Smooth muscle cell (in vitro differentiated cells): ENCODE measurements around the gene MPI. TPM values are rescaled to one million over a fixed set of nuclear protein-coding genes. Genes with fewer than 3 reads are reported as not detected.
A peak's percentile ranks its signal among the peaks of the same experiment; 100 is the strongest.

Source experiments
- DNase-seq: peaks from one replicate; lab custom pipeline; 2025; ENCODE audit not compliant: unreplicated experiment; lab: John Stamatoyannopoulos, UW
- H2AFZ ChIP-seq: fragments of 200-600 bp; sonication (generic); 2 replicates; pipeline ENCODE4 v1.6.0; 2016; ENCODE audit warnings: antibody characterized with exemption, low read depth, mild to moderate bottlenecking
- H3F3A ChIP-seq: fragments of 200-600 bp; sonication (generic); 2 replicates; pipeline ENCODE4 v1.6.0; 2017; ENCODE audit warnings: antibody characterized with exemption, low read depth
- H3K27ac ChIP-seq: fragments of 200-600 bp; sonication (generic); 2 replicates; pipeline ENCODE4 v1.5.1; 2016; ENCODE audit warnings: low read depth, mild to moderate bottlenecking
- H3K27me3 ChIP-seq: fragments of 200-600 bp; sonication (generic); 2 replicates; pipeline ENCODE4 v1.6.1; 2016; ENCODE audit warnings: low read depth, mild to moderate bottlenecking
- H3K36me3 ChIP-seq: fragments of 200-600 bp; sonication (generic); 2 replicates; pipeline ENCODE4 v1.5.1; 2016; ENCODE audit warnings: low read depth
- H3K4me1 ChIP-seq: fragments of 200-600 bp; sonication (generic); 2 replicates; pipeline ENCODE4 v1.5.1; 2016; ENCODE audit warnings: low read depth
- H3K4me2 ChIP-seq: fragments of 200-600 bp; sonication (generic); 2 replicates; pipeline ENCODE4 v1.6.0; 2016; ENCODE audit warnings: mild to moderate bottlenecking
- H3K4me3 ChIP-seq: fragments of 200-600 bp; sonication (generic); 2 replicates; pipeline ENCODE4 v1.5.1; 2016; ENCODE audit warnings: mild to moderate bottlenecking
- H3K79me2 ChIP-seq: fragments of 200-600 bp; sonication (generic); 2 replicates; pipeline ENCODE4 v1.6.0; 2016; ENCODE audit warnings: low read depth, mild to moderate bottlenecking
- H3K9ac ChIP-seq: fragments of 200-600 bp; sonication (generic); 2 replicates; pipeline ENCODE4 v1.6.0; 2016; ENCODE audit warnings: low read depth
- H3K9me3 ChIP-seq: fragments of 200-600 bp; sonication (generic); replicated peaks from 2 replicates; pipeline ENCODE4 v1.5.1; 2016; ENCODE audit warnings: low read depth
- H4K20me1 ChIP-seq: fragments of 200-600 bp; sonication (generic); 2 replicates; pipeline ENCODE4 v1.6.0; 2016; ENCODE audit warnings: low read depth
- WGBS: methylation state at CpG from one replicate; pipeline ENCODE4 v1.1.7; 2016; ENCODE audit warnings: low lambda C conversion rate; 5-methylcytosine and 5-hydroxymethylcytosine counted together
- polyA plus RNA-seq: library from polyadenylated mRNA; unstranded; fragments of >200 nt; fragmentation: Nextera tagmentation; extraction: Ambion mirVana; gene quantifications from 2 replicates; pipeline ENCODE4 v1.2.1, GENCODE V29; 2016
- total RNA-seq: library from RNA; depleted of rRNA; stranded (reverse); fragments of >200 nt; gene quantifications from 2 replicates; pipeline ENCODE4 v1.2.3, GENCODE V29; 2014
- TF ChIP-seq, protein P1 (sequence below): fragments of 200-600 bp; sonication (generic); IDR thresholded peaks from 2 replicates; pipeline ENCODE4 v1.5.1; 2017; ENCODE audit warnings: borderline replicate concordance, mild to moderate bottlenecking, antibody characterized with exemption; ENCODE audit not compliant: insufficient read depth, poor library complexity, severe bottlenecking

MPI gene
- total and polyA plus RNA-seq, 2 experiments from 2014 or later = 41.9 to 43.6 TPM

GRCh38 chr15:74906067-74906449, 16.2 kb downstream of the MPI start:
- Histone ChIP-seq H3K36me3 (no peaks in the 10 kb centered on the region), H3K9me3 (no peaks in the 10 kb centered on the region), H2AFZ (peak overlapping the region; percentile 98), H3K79me2 (peaks cover 20% of the 10 kb centered on the region), H3K4me2 (peak overlapping the region; percentile 91), H3K9ac (peak overlapping the region; percentile 88), H3F3A (peaks cover 5% of the 10 kb centered on the region), H3K27me3 (no peaks in the 10 kb centered on the region), H3K4me1 (peaks cover 11% of the 10 kb centered on the region), H4K20me1 (peaks cover 7% of the 10 kb centered on the region), H3K27ac (peak overlapping the region; percentile 68), H3K4me3 (peak overlapping the region; percentile 81)
- peak; percentile 53 for DNase-seq
- WGBS = under 1% methylated on average over 20 of the region's 20 CpGs
- TF ChIP-seq, protein P1, sequence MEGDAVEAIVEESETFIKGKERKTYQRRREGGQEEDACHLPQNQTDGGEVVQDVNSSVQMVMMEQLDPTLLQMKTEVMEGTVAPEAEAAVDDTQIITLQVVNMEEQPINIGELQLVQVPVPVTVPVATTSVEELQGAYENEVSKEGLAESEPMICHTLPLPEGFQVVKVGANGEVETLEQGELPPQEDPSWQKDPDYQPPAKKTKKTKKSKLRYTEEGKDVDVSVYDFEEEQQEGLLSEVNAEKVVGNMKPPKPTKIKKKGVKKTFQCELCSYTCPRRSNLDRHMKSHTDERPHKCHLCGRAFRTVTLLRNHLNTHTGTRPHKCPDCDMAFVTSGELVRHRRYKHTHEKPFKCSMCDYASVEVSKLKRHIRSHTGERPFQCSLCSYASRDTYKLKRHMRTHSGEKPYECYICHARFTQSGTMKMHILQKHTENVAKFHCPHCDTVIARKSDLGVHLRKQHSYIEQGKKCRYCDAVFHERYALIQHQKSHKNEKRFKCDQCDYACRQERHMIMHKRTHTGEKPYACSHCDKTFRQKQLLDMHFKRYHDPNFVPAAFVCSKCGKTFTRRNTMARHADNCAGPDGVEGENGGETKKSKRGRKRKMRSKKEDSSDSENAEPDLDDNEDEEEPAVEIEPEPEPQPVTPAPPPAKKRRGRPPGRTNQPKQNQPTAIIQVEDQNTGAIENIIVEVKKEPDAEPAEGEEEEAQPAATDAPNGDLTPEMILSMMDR = no peak

DNA sequence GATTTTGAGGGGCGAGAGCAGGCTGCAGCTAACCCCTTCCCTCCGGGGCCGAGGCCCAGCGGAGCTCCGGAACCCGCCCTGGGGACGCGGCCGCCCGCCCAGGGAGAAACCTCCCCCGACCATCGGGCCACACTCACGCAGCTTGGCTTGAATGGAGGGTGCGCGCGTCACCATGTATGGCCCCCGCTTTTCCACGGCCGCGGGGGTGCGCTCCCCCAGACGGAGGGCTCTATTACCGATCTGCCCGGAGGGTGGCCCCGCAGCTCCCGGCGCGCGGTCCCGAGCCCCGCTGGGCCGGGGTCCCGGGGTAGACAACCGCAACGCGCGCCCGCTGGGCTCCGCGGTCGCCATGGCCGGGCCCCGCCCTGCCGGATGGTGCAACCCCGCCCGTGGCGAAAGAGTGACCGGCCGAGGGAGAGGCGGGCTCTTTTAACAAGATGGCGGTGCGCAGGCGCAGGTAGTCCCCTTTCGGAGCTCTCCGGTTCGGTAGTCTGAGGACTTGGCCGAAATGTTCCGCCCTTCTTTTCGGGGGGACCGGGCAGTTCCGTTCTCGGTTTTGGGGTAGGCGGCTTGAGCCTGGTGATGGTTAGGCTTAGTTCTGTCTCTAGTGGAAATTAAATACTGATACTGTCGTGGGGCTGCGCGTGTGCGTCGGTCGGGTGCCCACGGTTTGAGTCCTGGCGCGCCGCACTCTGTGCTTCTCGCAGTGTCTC, 16.8 kb downstream of the MPI start, which contains the start of gene FAM219B:
FAM219B (minus strand) TSS at position 402 of the 713 bp plus-strand sequence; CDS start at position 351, 51 bp downstream.
- TF ChIP-seq, protein P1 = no peak
- peak; percentile 78 for DNase-seq

DNA sequence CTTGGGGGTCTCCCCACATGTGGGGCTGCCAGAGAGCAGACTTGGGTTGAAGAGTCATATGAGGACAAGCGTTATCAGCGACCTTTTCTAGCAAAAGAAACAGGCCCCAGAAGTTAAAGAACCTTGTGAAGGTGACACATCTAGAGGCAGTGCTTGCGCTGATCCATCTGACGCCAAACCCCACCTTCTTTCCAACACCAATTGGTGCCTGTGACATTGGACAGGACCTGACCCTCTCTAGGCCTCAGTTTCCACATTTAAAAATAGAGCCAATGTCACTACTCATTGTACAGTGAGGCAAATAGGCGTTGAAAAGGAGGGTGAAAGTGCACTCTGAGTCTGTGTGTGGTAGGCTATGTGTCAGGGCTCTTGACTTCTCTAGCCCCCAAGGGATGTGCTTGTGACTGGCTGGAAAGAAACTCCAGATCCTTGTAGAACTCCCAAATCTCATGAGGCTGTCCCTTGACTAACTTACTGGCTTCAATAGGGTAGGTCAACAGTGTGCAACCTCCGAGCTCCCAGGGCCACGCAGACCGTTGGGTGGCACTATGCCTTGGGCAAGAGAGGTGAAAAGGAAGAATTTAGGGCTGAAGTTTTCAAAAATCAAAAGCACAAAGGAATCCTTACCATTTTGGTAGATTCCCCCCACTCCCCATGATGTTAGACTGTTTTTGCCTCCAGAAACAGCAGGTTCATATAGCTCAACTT, 17.5 kb downstream of the MPI start:
- WGBS = 45% methylated on average over 8 of the region's 8 CpGs
- H4K20me1 ChIP-seq = peaks cover 7% of the 10 kb centered on the region
- peak overlapping the region; percentile 91 for H3K4me2 ChIP-seq
- TF ChIP-seq, protein P1 = no peak
- H3F3A ChIP-seq = peaks cover 5% of the 10 kb centered on the region
- peaks cover 11% of the 10 kb centered on the region for H3K4me1 ChIP-seq
- H3K9me3 ChIP-seq = no peaks in the 10 kb centered on the region
- no peaks in the 10 kb centered on the region for H3K27me3 ChIP-seq
- peak overlapping the region; percentile 81 for H3K4me3 ChIP-seq
- H3K27ac ChIP-seq = peak overlapping the region; percentile 68
- no peak for DNase-seq
- peak overlapping the region; percentile 88 for H3K9ac ChIP-seq
- H2AFZ ChIP-seq = peak overlapping the region; percentile 98
- H3K36me3 ChIP-seq = no peaks in the 10 kb centered on the region
- peaks cover 20% of the 10 kb centered on the region for H3K79me2 ChIP-seq

More for the DNA sequence above, 16.8 kb downstream of the MPI start, which contains the start of gene FAM219B:
- H3K27ac ChIP-seq = peak within 1 kb of the TSS; percentile 68
- under 1% methylated on average over 70 of the region's 74 CpGs for WGBS
- no peaks in the 10 kb centered on the region for H3K36me3 ChIP-seq
- peaks cover 5% of the 10 kb centered on the region for H3F3A ChIP-seq
- H3K4me2 ChIP-seq = peak within 1 kb of the TSS; percentile 91
- peaks cover 20% of the 10 kb centered on the region for H3K79me2 ChIP-seq
- H3K9me3 ChIP-seq = no peaks in the 10 kb centered on the region
- H3K27me3 ChIP-seq = no peaks in the 10 kb centered on the region
- H3K9ac ChIP-seq = peak within 1 kb of the TSS; percentile 88
- peak within 1 kb of the TSS; percentile 98 for H2AFZ ChIP-seq
- H3K4me1 ChIP-seq = peaks cover 11% of the 10 kb centered on the region
- H3K4me3 ChIP-seq = peak within 1 kb of the TSS; percentile 81
- peaks cover 7% of the 10 kb centered on the region for H4K20me1 ChIP-seq
